ENCODE results near the gene ATP8B1. TPM values are rescaled to one million over a fixed set of nuclear protein-coding genes. Genes with fewer than 3 reads are reported as not detected.
"Not testable (repeated sequence)": the region's sequence is repeated elsewhere in the genome, so short reads cannot be mapped to it uniquely, and the experiment has no call there.

ATP8B1 gene
- total RNA-seq, 3 donors from 2014 or later, result 175 to 406 (median 316) TPM

DNA sequence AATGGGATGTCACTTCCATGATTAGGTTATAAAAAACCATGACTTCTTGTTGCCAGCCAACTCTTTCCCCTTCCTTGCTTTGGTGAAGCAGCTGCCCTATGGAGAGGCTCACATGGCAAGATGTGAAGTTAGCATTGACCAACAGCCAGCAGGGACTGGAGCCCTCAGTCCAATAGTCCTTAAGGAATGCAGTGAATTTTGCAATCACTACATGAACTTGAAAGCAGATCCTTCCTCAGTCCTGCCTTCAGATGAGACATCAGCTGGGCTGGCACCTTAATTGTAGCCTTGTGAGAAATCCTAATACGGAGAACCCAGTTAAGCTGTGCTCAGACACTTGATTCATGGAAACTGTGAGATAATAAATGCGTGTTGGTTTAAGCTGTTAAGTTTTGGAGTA lies 61.8 kb downstream of the ATP8B1 start:
- peaks cover 46% of the 10 kb centered on the region for H3K4me1 ChIP-seq (ENCODE audit: low read depth)
- TF ChIP-seq, protein P1, sequence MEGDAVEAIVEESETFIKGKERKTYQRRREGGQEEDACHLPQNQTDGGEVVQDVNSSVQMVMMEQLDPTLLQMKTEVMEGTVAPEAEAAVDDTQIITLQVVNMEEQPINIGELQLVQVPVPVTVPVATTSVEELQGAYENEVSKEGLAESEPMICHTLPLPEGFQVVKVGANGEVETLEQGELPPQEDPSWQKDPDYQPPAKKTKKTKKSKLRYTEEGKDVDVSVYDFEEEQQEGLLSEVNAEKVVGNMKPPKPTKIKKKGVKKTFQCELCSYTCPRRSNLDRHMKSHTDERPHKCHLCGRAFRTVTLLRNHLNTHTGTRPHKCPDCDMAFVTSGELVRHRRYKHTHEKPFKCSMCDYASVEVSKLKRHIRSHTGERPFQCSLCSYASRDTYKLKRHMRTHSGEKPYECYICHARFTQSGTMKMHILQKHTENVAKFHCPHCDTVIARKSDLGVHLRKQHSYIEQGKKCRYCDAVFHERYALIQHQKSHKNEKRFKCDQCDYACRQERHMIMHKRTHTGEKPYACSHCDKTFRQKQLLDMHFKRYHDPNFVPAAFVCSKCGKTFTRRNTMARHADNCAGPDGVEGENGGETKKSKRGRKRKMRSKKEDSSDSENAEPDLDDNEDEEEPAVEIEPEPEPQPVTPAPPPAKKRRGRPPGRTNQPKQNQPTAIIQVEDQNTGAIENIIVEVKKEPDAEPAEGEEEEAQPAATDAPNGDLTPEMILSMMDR (IDR thresholded peaks at IDR 0.05), result no peak
- H3K36me3 ChIP-seq (ENCODE audit: low read depth), result no peaks in the 10 kb centered on the region
- no peaks in the 10 kb centered on the region for H3K9me3 ChIP-seq
- intact Hi-C loops (cut with DNase I, micrococcal nuclease), result no loop called here
- H3K4me3 ChIP-seq, result no peak overlapping the region
- ATAC-seq (peak; percentile 9), DNase-seq (no peak)

GRCh38 chr18:57738078-57738477 lies 65.0 kb downstream of the ATP8B1 start:
- peaks cover 25% of the 10 kb centered on the region for H3K4me1 ChIP-seq (ENCODE audit: low read depth)
- H3K4me3 ChIP-seq, result no peak overlapping the region
- TF ChIP-seq, protein P1 (IDR thresholded peaks at IDR 0.05), result no peak
- H3K36me3 ChIP-seq (ENCODE audit: low read depth), result no peaks in the 10 kb centered on the region
- no peak for DNase-seq
- peak; percentile 58 for ATAC-seq
- intact Hi-C loops (cut with DNase I, micrococcal nuclease), result no loop called here
- no peaks in the 10 kb centered on the region for H3K9me3 ChIP-seq

GRCh38 chr18:57737400-57738060 lies 65.6 kb downstream of the ATP8B1 start:
- H3K36me3 ChIP-seq (ENCODE audit: low read depth), result no peaks in the 10 kb centered on the region

GRCh38 chr18:57735042-57735441 lies 68.1 kb downstream of the ATP8B1 start:
- peak in 1 of 3 donors; percentile 39 for DNase-seq
- intact Hi-C loops (cut with DNase I, micrococcal nuclease); H3K9me3 ChIP-seq; H3K4me3 ChIP-seq; ATAC-seq; H3K36me3 ChIP-seq (ENCODE audit: low read depth): not testable (repeated sequence)
- peaks cover 16% of the 10 kb centered on the region for H3K4me1 ChIP-seq (ENCODE audit: low read depth)

More at GRCh38 chr18:57737400-57738060, 65.6 kb downstream of the ATP8B1 start:
- intact Hi-C loops (cut with DNase I, micrococcal nuclease), result no loop called here
- peaks cover 20% of the 10 kb centered on the region for H3K4me1 ChIP-seq (ENCODE audit: low read depth)
- ATAC-seq (peak; percentile 65), DNase-seq (peak in 2 of 3 donors; percentile 41 to 48)
- TF ChIP-seq, protein P1 (IDR thresholded peaks at IDR 0.05), result no peak
- no peaks in the 10 kb centered on the region for H3K9me3 ChIP-seq
- H3K4me3 ChIP-seq, result no peak overlapping the region

DNA sequence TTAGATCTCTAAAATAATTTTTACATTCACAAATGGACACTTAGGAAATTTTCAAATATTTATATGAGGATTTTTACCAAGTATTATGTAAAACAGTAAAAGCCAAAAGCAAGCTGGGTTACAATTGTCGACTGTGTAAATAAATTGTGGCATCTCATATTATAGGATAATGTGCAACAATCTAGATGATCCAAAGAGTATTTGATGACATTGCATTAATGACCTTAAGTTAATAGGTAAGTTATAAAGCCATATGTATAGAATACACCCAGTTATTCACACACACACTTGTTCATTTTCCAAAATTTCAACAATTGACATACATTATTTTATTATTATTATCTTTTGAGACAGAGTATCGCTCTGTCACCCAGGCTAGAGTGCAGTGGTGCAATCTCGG lies 69.3 kb downstream of the ATP8B1 start:
- no peaks in the 10 kb centered on the region for H3K36me3 ChIP-seq (ENCODE audit: low read depth)
- H3K9me3 ChIP-seq, result no peaks in the 10 kb centered on the region
- no peak overlapping the region for H3K4me3 ChIP-seq
- H3K4me1 ChIP-seq (ENCODE audit: low read depth), result peaks cover 15% of the 10 kb centered on the region
- TF ChIP-seq, protein P1 (IDR thresholded peaks at IDR 0.05), result no peak
- ATAC-seq (no peak), DNase-seq (no peak)
- intact Hi-C loops (cut with DNase I, micrococcal nuclease), result no loop called here

DNA sequence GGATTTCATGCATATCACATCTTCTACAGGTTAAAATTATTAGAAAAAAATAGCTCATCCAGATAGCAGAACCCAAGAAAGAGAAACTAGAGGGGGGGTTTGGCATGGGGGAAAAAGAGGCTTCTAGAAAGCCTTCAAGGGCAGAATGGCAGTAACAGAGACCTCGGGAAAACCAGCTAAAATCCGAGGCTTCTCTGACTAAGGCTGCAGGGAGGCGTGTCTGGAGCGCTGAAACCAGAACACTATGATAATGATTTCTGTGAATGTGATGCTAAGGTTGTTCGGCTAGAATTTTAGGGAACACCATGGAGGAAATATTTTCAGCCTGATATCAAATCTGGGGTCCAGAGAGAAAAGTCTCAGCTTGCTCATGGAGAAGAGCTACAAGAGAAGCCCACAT lies 73.0 kb downstream of the ATP8B1 start:
- no peak overlapping the region for H3K4me3 ChIP-seq
- H3K9me3 ChIP-seq, result peaks cover 6% of the 10 kb centered on the region
- ATAC-seq, result no peak
- H3K36me3 ChIP-seq (ENCODE audit: low read depth), result no peaks in the 10 kb centered on the region
- peaks cover 12% of the 10 kb centered on the region for H3K4me1 ChIP-seq (ENCODE audit: low read depth)
- intact Hi-C loops (cut with DNase I, micrococcal nuclease), result no loop called here
- DNase-seq, result no peak
- TF ChIP-seq, protein P1 (IDR thresholded peaks at IDR 0.05), result no peak

All from mucosa of descending colon (tissue), 3 donors.